ENCODE results near the gene RAG2.

GRCh38 chr11:36620246-36620645, 22.2 kb upstream of the RAG2 start:
- TF ChIP-seq CTCF (IDR thresholded peaks at IDR 0.05; ENCODE audit: extremely low read depth in 1 of 2, insufficient read depth in 1 of 2, low read depth in 1 of 2, low read length in 2 of 2) (no peak), EZH2 (IDR thresholded peaks at IDR 0.05; ENCODE audit: borderline replicate concordance, low read depth, low read length, severe bottlenecking) (no peak), FOS (IDR thresholded peaks at IDR 0.05; ENCODE audit: borderline replicate concordance, insufficient read depth, low read length) (no peak), POLR2AphosphoS5 (IDR thresholded peaks at IDR 0.05; ENCODE audit: insufficient read depth, low read depth, low read length) (no peak)

All from endothelial cell of umbilical vein (primary cell).